ENCODE data around the gene G6PD.

The G6PD gene

DNA sequence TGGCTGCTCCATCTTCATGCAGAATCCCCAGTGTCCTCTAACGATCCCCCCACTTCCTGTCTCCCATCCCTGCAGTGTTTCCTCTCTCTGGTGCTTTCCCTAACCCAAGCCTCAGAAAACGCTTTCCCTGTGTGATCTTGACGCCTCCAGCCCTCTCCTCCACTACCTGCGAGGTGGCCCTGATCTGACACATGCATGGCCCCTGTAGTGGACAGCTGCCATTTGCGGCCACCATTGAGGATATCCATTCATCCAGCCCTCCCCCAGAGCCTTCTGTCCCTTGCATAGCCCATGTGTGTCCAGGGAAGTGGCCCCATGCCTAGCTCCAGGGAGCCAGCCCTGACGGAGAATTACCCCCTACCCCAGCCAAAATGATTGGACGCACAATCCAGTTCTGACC lies 63.3 kb downstream of the G6PD start:
- POLR2A ChIA-PET, result no interaction called here
- CTCF ChIA-PET, result interaction anchor here (1.3 kb wide), 1 partner anchor 29 kb away, joined by 4 read pairs; no protein-coding TSS in a partner anchor
- TF ChIP-seq, protein P1, sequence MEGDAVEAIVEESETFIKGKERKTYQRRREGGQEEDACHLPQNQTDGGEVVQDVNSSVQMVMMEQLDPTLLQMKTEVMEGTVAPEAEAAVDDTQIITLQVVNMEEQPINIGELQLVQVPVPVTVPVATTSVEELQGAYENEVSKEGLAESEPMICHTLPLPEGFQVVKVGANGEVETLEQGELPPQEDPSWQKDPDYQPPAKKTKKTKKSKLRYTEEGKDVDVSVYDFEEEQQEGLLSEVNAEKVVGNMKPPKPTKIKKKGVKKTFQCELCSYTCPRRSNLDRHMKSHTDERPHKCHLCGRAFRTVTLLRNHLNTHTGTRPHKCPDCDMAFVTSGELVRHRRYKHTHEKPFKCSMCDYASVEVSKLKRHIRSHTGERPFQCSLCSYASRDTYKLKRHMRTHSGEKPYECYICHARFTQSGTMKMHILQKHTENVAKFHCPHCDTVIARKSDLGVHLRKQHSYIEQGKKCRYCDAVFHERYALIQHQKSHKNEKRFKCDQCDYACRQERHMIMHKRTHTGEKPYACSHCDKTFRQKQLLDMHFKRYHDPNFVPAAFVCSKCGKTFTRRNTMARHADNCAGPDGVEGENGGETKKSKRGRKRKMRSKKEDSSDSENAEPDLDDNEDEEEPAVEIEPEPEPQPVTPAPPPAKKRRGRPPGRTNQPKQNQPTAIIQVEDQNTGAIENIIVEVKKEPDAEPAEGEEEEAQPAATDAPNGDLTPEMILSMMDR (IDR thresholded peaks at IDR 0.05; ENCODE audit: control extremely low read depth, extremely low read depth, low read depth, missing control alignments), result no peak
- DNase-seq (ENCODE audit: extremely low spot score), result no peak

DNA sequence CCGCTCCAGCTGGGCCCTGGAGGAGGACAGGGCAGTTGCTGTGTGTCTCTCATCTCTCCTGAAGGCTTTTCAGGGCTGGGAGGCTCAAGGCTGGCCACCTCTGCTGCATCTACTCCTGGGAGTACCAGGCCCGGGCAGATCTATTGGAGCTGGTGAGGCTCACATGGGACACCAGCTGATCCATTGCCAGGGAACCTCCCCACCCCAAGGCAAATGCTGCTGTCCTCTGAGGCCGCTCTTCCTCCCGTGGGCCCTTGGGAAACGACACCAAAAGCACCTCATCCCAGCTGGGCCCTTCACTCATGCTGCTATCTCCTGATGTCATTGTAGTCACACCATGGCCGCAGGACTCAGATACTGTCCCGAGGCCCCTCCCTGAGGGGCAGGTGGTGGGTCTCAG lies 63.9 kb downstream of the G6PD start:
- ChIA-PET POLR2A (no interaction called here), CTCF (no interaction called here)
- DNase-seq (ENCODE audit: extremely low spot score), result no peak
- TF ChIP-seq, protein P1 (IDR thresholded peaks at IDR 0.05; ENCODE audit: control extremely low read depth, extremely low read depth, low read depth, missing control alignments), result no peak

DNA sequence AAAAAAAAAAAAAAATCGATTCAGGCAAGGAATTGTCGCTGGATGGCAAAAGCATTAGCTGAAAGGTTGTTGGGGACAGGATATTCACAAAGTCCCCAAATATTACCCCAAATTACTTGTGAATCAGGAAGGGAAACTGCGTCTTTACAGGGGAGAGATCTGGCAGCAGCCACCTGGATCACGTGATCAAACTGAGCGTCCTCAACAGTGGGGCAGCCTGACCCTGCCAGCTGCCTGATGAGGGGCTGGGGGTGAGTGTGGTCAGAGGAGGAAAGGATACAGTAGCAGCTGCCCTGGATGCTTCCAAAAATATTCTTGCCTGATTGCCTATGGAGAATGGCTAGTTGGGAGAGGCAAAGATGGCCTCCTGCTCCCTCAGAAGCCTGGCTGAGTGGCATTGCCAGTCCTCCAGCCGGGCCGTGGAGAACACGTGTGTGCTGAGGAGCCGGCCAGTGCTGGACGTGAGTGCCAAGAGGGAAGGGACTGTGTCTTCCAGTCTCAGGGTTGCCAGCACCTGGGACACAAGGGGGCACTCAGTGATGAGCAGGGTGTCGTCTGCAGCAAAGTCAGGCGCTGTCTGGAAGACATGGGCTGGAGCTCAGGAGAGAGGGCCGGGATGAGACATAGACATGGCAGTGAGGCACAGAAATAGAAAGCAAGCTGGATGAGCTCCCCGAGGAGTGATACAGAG lies 64.6 kb downstream of the G6PD start:
- CTCF ChIA-PET, result no interaction called here
- TF ChIP-seq, protein P1 (IDR thresholded peaks at IDR 0.05; ENCODE audit: control extremely low read depth, extremely low read depth, low read depth, missing control alignments), result no peak
- no peak for DNase-seq (ENCODE audit: extremely low spot score)
- POLR2A ChIA-PET, result interaction anchor here (0.7 kb wide), 1 partner anchor 16 kb away, joined by 3 read pairs; no protein-coding TSS in a partner anchor

Data from GM10248 (cell line).